ENCODE data around the gene BBS9. TPM values are rescaled to one million over a fixed set of nuclear protein-coding genes. Genes with fewer than 3 reads are reported as not detected.

The BBS9 gene
- total RNA-seq, 1 experiment from 2014 or later: 26.4 TPM

GRCh38 chr7:33258491-33258951 lies 129.2 kb downstream of the BBS9 start:
- H2BK15ac ChIP-seq (ENCODE audit: low read depth, low read length): no peak overlapping the region
- H3K23ac ChIP-seq (ENCODE audit: insufficient read length, low read depth, low read length): no peak overlapping the region
- no peaks in the 10 kb centered on the region for H3K27me3 Mint-ChIP-seq (ENCODE audit: low read depth)
- H3K4ac ChIP-seq (ENCODE audit: low read depth, low read length): no peak overlapping the region
- H4K20me1 ChIP-seq (ENCODE audit: control insufficient read depth, insufficient read depth, insufficient read length): no peaks in the 10 kb centered on the region
- DNase-seq: no peak
- H3K23me2 ChIP-seq (ENCODE audit: insufficient read length, low read depth, low read length, poor library complexity, severe bottlenecking): no peaks in the 10 kb centered on the region
- H3K4me1 Mint-ChIP-seq: peaks cover 16 to 17% of the 10 kb centered on the region in 2 experiments
- no peak overlapping the region for H2BK20ac ChIP-seq (ENCODE audit: low read depth, low read length, poor library complexity, severe bottlenecking)
- no peak overlapping the region for H3K18ac ChIP-seq (ENCODE audit: insufficient read length, low read depth, low read length)
- H3K4me1 ChIP-seq (ENCODE audit: insufficient read depth, low read length): no peaks in the 10 kb centered on the region; the same call in 1 of the 2 replicates
- no peak overlapping the region for H2BK12ac ChIP-seq (ENCODE audit: insufficient read length, low read depth, low read length)
- no peak overlapping the region for H3K27ac Mint-ChIP-seq
- no peak overlapping the region for H2AK5ac ChIP-seq (ENCODE audit: insufficient read length, low read length)
- no peak for TF ChIP-seq CTCF (conservative IDR thresholded peaks at IDR 0.05)
- H3K27me3 ChIP-seq (ENCODE audit: insufficient read depth, low read length): no peaks in the 10 kb centered on the region
- H4K91ac ChIP-seq (ENCODE audit: insufficient read length, low read depth, low read length): no peak overlapping the region
- H3K27ac ChIP-seq (ENCODE audit: insufficient read length, low read depth, low read length): no peak overlapping the region
- H3K4me2 ChIP-seq (ENCODE audit: insufficient read depth, insufficient read length, low read length): no peak overlapping the region
- H3K56ac ChIP-seq (ENCODE audit: insufficient read length, low read depth, low read length): no peak overlapping the region
- H3K79me2 ChIP-seq (ENCODE audit: insufficient read depth, low read length): no peaks in the 10 kb centered on the region
- H2AFZ ChIP-seq (ENCODE audit: low read length): no peak overlapping the region
- no peak overlapping the region for H2BK5ac ChIP-seq (ENCODE audit: insufficient read length, low read length)
- H3K4me3 Mint-ChIP-seq: no peak overlapping the region
- H3T11ph ChIP-seq (ENCODE audit: low read length): no peak overlapping the region
- H4K5ac ChIP-seq (ENCODE audit: insufficient read length, low read depth, low read length): no peak overlapping the region
- no peaks in the 10 kb centered on the region for H3K36me3 Mint-ChIP-seq (ENCODE audit: insufficient read depth in 1 of 3, low read depth in 3 of 3)
- no peak overlapping the region for H2BK120ac ChIP-seq (ENCODE audit: low read depth, low read length, poor library complexity, severe bottlenecking)
- H3K79me1 ChIP-seq (ENCODE audit: insufficient read depth, low read depth, low read length, poor library complexity, severe bottlenecking): no peaks in the 10 kb centered on the region
- H3K14ac ChIP-seq (ENCODE audit: insufficient read depth, low read length): no peak overlapping the region
- H3K9me3 Mint-ChIP-seq: no peaks in the 10 kb centered on the region
- H3K9me3 ChIP-seq (ENCODE audit: control insufficient read depth, low read depth, low read length): no peaks in the 10 kb centered on the region
- H4K8ac ChIP-seq (replicated peaks; ENCODE audit: insufficient read length, low read depth, low read length): no peak overlapping the region
- H3K9ac ChIP-seq (ENCODE audit: extremely low read depth, insufficient read length, low read length): no peak overlapping the region
